Suppressor macrophage (primary cell): ENCODE measurements around the gene SHANK1.

Experiments used
- DNase-seq, 4 experiments: peaks; one replicate each; pipeline ENCODE4 v3.0.0-alpha.2; 2020 to 2022

SHANK1 gene

DNA sequence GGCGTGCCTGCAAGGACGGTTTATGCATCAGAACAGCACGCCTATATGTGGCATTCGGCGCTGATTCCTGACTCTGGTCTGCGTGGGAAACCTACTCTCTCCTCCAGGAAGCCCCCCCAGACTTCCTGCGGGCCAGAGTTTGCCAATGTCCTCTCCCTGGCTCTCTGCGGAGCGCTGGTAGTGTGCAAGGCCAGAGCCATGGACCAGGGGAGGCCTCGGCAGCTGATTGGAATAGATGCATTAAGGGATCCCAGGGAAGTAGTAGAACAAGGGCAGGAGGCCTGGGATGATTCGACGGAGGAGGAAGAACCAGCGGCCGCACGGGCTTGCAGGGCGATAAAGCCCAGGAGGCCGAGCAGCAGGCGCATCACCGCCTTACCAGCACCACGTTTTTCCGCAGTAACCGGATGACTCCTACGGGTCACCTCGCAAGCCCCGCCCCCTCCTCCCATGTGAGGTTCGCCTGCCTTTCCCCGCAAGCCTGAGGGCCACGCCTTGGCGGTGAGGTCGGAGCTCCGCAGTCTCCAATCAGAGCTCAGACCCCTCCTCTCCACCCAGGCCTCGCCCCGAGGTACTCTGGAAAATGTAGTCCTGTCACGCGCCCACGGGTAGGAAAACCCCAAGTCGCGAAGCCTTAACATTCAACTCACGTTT lies 8.6 kb upstream of the SHANK1 start:
- DNase-seq = peak; percentile 63 to 87 (median 72)

DNA sequence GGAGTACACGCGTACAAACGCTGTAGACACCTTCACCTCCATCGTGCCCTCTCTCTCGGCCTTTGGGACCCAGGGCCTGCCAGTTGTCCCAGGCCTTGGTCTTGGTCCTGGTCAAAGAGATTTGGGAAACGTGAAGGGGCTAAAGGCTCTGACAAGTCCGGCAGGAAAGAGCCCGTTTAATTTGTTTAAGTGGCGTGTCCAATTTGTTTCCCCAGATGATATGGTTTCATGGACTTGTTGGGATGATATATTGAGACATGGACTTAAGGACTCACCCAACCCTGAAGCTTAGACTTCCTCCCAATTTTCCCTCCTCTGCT lies 6.3 kb upstream of the SHANK1 start:
- DNase-seq = no peak

DNA sequence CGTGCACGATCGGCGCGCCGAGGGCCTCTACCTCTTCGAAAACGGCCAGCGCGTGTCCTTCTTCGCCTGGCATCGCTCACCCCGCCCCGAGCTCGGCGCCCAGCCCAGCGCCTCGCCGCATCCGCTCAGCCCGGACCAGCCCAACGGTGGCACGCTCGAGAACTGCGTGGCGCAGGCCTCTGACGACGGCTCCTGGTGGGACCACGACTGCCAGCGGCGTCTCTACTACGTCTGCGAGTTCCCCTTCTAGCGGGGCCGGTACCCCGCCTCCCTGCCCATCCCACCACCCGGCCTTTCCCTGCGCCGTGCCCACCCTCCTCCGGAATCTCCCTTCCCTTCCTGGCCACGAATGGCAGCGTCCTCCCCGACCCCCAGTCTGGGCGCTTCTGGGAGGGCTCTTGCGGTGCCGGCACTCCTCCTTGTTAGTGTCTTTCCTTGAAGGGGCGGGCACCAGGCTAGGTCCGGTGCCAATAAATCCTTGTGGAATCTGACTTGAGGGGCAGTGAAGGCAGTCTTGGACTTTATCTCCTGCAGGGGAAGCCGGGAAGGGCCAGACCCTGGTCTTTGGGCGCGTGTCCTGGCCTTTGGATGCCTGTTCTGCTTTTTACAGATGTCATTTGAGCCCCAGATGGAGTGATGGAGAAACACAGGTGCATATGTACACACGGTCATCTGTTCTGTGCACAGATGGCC lies 5.8 kb upstream of the SHANK1 start:
- no peak for DNase-seq

DNA sequence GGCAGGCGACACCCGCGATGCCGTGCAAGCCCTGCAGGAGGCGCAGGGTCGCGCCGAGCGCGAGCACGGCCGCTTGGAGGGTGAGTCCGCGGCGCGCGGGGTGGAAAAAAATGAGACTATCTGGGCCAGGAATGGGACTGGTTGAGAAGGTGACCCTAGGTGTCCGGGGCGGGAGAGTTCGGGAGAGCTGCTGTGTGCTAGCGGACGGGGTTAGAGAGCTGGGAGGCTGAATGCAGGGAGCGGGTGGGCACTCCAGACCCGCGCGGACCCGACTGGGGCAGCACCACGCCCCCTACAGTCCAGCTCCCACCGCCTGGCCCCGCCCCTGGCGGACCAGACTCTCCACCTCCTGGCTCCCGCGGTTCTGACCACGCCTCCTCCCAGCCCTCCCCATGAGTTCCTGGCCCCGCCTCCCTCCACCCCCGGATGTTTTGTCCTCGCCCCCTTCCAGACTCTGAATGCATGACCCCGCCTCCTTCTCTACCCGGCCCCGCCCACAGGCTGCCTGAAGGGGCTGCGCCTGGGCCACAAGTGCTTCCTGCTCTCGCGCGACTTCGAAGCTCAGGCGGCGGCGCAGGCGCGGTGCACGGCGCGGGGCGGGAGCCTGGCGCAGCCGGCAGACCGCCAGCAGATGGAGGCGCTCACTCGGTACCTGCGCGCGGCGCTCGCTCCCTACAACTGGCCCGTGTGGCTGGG lies 5.1 kb upstream of the SHANK1 start:
- peak; percentile 98 to 99 (median 98) for DNase-seq

DNA sequence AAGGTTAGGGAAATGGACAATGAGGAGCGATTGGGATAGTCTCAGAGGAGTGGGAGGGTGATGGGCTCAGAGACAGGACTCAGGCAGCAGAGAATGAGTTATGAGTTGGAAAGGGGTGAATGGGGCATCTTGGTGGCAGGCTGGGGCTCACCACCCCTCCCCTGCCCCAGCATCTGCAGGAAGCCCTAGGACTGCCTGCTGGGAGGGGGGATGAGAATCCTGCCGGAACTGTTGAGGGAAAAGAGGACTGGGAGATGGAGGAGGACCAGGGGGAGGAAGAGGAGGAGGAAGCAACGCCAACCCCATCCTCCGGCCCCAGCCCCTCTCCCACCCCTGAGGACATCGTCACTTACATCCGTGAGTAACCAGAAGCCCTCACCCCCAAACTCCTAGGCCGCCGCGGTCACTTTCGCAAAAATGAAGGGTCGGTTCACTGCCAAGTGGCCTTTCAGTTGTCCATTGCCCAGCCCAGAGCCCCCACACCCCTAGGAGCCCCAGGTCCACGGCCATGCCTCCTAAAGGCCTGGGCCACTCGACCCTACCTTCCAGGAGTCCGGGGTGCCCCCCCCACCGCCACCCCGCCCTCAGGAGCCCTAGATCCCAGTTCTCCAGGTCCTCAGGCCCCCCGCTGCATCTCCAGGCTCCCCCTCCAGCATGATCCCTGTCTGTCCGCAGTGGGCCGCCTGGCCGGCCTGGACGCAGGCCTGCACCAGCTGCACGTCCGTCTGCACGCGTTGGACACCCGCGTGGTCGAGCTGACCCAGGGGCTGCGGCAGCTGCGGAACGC lies 4.3 kb upstream of the SHANK1 start:
- DNase-seq = no peak

DNA sequence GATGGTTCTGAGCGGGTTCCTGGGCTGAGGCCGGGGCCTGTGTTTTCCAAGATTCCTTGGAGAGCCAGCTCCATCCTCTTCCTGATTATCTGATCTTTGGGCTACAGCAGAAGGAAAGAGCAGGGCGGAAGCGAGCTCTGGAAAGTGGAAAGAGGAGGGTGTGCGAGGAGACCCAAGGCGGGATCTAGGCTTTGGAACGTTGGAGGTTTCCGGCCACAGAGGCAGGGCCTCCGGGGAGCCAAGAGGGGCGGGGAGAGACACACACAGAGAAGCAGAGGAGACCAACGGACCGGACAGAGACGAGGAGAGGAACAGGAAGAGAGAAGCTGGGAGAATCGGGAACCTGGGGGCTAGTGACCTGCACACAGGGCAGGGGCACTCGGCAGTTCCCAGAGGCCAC lies 3.5 kb upstream of the SHANK1 start, which contains the start of gene CLEC11A:
Gene CLEC11A, plus strand, starts transcription at position 296 of the 400 bp plus-strand sequence. CDS start 162 bp downstream, outside the sequence.
- peak; percentile 44 to 72 (median 62) for DNase-seq

DNA sequence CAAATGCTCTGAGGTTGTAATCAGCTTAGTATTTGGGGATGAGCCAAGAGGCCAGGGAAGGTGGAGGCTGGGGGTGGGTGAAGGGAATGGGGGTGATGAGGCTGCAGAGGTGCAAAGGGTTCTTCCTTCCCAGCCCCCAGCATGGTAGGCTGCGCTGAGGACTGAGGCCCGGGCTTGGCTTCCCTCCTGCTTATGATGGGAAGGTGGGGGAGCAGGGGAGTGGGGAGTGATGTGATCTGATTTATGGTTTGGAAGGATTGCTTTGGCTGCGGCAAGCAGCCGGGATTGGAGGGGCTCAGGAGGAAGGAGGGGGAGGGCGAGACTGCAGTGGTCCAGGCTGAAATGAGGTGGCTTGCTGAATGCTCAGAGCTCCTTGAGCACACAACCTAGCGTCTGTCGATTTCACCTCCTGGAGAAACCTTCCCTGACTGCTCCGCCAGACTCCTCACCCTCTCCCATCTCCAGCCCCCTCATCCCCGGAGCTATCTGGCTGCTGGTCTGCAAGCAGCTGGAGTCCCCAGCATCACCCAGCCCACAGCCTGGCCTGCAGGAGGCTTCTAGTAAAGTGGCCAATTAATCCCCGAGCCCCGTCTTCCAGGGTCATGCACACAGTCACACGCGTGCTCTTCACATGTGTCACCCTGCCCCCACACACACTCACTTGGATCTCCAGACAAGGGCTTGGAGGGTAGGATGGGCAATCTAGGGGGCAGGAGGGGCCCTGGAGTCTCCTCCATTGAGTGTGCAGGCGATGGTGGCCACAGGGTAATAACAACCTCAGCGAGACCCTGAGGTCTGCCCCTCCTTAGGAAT lies 2.8 kb upstream of the SHANK1 start:
- no peak for DNase-seq

DNA sequence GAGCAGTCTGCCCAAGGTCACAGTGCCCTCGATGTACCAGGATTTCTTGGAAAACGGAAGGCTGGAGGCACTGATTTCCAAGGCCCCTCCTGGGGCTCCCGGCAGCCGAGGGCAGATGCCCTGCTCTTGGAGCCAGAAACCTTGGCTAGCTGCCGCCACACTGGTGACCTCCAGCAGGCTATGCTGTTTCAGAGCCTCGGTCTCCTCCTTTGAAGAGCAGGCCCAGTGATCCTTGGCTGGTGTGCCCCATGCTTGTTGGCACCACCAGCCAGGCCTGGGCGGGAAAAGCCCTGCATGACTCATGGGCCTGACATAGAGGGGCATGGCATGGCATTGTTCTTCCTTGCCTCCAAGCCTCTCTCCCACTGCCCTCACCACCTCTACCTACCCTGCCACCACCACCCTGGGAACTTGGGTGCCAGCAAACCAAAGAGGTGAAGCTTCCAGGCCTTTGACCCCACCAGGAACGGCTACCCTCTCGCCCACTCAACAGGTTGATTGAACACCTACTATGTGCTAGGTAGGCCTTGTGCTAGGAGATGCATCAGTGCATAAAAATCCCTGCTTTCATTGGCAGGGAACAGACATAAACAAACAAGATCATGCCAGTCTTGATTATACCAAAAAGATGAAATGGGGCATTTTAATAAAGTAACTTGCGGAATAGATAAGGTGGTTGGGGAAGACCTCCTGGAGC lies 2.0 kb upstream of the SHANK1 start:
- no peak for DNase-seq

DNA sequence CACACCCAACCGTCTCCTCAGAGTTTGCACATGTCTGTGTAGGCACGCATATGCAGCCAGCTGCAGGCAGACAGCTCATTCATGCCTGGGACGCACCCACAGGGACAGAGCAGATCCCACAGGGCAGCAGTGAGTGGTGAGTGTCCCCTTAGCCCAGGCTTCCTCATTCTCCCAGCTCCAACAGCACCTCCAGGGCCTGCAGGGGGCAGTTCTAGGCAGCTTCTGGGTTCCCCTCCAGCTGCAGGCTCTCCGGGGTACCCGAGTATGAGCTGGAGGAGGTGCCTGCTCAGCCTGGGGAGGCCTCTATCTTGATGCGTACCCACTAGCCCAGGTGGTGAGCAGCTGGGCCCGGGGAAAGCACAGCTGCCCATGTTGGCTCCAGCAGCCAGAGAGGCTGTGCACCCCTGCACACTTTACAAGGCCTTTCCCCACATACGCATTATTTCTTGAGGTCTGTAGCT lies 1.3 kb upstream of the SHANK1 start:
- peak; percentile 47 to 74 (median 66) for DNase-seq

DNA sequence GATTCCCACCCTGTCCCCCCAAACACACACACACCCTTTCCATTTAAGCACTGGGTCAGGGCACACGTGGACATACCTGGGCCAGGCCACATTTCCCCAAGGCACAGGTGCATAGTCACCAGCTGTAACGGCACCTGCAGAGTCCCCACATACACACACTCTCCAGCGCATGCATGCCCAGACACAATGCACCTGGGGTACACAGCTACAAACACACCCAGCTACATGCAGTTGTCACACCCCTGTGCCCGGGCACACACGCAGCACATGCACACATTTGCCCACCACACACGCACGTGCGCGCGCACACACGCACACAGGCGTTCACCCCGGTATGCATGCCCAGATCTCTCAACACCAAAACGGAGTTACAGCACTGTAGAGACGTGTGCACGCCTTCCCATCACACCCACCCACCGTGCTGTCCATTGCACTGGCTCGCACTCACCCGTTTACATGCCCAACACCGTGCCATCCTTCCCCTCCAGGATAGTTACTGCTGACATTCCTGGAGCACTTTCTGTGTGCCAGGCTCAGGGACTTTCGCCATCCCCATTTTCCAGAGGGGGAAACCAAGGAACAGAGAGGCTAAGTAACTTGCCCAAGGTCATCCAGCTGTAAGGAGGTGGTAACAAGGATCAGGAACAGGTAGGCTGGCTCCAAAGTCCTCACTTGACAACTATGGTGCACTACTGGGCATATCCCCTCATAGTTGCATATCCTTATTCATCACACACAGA lies 749 bp upstream of the SHANK1 start:
- no peak for DNase-seq

DNA sequence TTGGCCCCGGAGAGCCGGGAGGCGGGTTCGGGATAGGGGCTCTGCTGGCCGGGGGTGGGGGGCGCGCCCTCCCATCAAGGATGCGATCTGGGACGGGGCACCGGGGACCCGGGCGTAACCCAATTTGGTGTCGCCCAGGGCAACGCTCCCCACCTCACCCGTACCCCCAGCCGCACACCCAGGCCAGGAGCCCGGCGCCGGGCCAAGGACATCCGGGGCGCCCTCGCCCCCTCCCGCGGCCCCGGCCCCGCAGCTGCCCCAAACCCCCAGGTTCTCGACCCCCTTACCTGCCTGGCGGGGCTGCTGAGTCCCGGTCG lies 525 bp downstream of the SHANK1 start:
- no peak for DNase-seq

DNA sequence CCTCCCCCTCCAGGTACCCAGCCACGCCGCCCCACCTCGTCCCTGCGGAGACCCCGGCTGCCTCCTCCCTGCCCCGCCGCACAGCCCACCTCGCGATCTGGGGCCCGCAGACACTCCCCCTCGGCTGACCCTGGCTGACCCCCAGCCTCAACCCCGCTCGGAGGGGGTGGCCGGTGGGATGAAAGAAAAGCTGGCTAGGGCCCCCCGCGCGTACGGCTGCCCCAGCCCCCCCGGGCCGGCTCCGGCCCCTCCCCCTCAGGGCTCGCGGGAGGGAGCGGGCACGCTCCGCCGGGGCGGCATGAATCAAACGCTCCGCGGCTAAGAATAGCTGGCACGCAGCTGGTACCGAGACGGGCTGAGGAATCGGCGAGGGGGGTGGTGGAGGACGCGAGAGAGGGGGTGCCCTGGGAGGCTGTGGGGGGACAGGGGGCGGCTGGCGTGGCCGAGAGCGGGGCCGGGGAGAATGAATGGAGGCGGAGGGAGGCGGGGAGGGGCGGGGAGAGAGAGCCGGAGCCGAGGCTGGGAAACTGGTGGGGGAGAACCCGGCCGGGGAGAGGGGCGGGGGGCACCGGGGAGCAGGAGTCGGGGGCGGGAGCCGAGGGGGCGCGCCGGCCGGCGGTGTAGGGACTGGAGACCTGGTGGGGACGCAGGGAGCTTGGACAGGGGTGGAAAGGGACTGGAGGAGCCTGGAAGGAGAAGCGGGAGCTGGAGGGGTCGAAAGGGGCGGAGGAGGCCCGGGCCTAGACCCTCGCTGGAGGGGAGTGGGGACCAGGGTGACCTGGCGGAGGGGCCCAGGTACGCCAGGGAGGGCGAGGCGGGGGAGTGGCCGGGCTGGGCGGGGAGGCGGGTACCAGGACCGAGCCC lies 1.1 kb downstream of the SHANK1 start:
- DNase-seq = peak in 1 of 4 experiments; percentile 21

DNA sequence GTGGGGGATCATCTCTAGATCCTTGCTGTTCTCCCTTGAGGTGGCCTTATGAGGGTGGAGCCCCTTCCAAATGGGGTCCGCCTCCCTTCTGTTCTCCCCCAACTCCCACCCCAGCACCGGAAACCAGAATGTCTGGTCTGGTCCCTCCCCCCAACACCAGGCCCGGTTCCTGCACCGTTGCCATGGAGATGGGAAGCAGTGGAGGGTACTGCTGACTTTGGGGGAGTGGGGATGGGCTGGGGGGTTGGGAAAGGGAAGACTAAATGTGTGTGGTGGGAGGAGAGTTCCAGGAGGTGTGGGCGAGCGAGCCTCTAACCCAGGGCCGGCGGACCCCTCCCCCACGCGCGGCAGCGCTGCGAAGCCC lies 1.7 kb downstream of the SHANK1 start:
- DNase-seq = no peak

DNA sequence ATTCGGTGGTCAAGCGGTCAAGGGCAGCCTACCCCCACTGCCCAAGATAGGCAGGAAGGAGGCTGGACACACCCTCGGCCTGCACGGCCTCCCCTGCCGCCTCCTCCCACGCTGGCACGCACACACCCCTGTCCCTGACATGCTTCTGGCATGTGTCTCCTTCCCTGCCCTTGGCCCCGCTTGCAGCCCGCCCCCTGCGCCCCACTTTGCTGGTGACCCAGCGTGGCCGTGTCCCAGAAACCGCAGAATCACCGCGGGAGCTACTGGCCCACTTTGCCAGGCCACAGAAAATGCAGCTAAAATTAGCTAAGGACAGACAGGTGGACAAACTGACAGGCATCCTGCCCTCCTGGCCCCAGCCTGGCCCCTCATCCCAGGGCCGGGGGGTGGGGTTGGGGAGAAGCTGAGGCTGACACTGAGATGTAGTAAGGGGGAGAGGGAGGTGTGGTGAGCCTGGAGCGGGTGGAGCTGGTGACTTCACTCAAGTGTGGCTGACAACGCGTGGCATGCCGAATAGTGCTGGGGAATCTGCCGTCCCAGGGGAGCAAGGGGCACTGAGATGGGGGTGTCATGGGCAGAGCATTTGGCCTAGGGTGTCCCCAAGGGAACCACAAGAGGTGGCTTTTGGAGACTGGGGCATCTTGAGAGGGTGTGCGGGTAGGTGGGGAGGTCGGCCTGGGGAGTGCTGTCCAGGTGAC lies 2.4 kb downstream of the SHANK1 start:
- DNase-seq = no peak

DNA sequence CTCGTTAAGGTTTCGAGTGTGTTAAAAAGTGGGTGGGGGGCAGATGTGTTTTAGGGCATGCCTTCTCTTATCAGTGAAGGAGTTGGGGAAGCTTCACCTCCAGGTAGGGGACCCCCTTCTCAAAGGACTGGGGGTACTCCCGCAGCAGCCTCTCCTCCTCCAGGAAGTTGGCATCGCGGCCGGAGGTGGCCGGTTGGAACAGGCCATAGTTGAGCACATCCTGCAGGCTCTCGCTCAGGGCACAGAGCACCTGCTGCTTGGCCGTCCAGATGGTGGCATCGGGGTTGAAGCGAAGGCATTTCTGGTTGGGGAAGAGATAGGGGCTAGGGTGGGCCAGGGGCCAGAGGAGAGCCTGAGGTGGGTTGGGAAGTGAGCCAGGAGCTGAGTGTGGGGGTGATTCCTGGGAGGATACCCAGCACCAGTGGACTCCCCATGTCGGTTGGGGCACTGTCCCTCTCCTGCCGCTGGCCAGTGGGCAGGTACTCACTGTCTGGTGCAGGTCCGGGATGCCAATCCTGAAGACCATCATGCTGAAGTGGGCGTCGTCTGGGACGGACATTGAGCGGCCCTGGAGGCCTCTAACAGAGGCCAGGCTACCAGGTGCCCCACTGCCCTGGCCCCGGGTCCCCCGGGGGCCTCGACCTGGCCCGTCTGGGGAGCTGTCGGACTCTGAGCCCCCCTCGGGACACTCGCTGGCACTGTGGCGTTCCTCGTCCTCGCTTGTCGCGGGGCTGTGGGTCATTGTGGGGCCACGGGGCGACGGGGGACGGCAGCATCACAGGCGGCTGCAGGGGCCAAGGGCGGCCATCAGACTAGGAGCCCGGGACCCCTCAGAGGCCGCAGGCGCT lies 3.2 kb downstream of the SHANK1 start:
- no peak for DNase-seq

DNA sequence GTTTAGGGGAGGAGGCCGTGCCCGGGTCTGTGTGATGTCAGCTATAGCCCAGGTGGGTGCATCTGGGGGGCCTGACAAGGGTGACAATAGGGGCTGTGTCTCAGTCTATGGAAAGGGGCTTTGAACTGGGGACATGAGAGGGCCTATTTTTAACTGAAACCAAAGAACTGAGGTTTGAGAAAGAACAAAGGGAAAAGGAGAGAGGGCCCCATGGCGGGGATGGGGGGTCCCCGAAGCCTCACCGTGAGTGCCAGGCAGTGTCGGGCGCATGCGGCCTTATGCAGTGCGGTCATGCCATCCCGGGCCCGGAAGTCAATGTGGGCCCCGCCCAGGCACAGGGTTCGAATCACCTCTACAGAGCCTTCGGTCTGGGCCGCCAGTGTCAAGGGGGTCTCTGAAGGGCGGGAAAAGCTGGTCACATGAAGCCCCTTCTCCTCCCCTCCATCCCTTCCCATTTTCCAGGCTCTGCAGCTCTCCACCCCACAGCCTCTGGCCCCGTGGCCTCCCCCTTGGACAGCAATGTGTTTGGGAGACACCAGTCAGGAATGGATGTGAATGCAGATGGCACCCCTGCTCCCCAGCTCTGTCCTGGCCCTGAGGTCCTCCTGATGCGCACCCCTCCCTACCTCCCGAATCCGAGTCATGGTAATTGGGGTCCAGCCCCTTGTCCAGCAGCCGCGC lies 5.9 kb downstream of the SHANK1 start:
- DNase-seq = no peak

DNA sequence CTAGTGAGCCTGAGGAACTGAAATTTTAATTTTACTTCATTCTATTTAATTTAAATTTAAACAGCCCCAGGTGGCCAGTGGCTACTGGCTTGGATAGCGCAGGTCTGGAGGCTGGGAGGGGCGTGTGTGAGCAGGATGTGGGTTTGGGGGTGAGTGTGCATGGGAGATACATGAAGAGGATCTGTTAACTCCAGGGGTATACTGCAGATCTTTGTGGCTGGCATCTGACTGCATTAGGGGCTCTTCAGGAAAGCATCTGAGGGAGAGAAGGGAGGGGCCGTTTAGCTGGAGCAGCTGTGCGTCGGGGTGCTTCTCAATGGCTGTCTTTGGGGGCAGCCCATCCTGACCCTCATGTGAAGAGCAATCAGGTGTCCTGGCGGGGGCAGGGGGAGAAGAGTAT lies 6.8 kb downstream of the SHANK1 start:
- DNase-seq = no peak

DNA sequence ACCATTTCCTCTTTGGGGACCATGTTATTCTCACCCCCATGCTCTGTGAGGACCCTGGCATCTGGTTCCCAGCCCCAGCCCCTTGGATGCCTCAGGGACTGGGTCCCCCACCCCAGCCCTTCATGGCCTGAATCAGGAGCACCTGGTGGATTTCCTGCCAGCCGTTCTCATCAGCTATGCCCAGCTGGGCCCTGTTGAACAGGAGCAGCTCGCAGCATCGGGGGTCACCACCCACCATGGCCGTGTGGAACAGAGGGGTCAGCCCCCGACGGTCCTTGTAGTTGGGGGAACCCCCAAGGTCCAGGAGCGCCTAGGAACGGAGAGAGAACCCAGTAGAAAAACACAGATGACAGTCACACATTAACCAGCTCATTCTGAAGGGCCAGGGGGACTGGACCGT lies 7.8 kb downstream of the SHANK1 start:
- no peak for DNase-seq
